SK-N-MC (cell line): ENCODE data around the gene ACSL3.

ENCODE experiments used
- DNase-seq: peaks from one replicate; pipeline ENCODE4 v3.0.0-alpha.2; 2011; ENCODE audit warnings: low read depth, low spot score
- H3K27ac ChIP-seq: fragments of 200-600 bp; sonication (generic); 2 replicates; pipeline ENCODE4 v1.5.1; 2016; ENCODE audit warnings: mixed run types
- H3K36me3 ChIP-seq: fragments of 200-600 bp; sonication (generic); 2 replicates; pipeline ENCODE4 v1.6.1; 2017; ENCODE audit warnings: antibody characterized with exemption, low read length, mixed read lengths; ENCODE audit not compliant: insufficient read depth
- H3K4me3 ChIP-seq: fragments of 200-600 bp; sonication (generic); 2 replicates; pipeline ENCODE4 v1.5.1; 2016
- H3K9ac ChIP-seq: fragments of 200-600 bp; sonication (generic); 2 replicates; pipeline ENCODE4 v1.8.0; 2017; ENCODE audit warnings: mixed run types, mixed read lengths; ENCODE audit not compliant: insufficient read length
- H3K9me3 ChIP-seq: fragments of 200-600 bp; sonication (generic); 2 replicates; pipeline ENCODE4 v1.6.1; 2017; ENCODE audit warnings: low read depth, mild to moderate bottlenecking, antibody characterized with exemption, low read length, moderate library complexity, mixed read lengths
- EZH2 ChIP-seq: fragments of 200-600 bp; sonication (generic); IDR thresholded peaks from one replicate; pipeline ENCODE4 v1.6.1; 2017; ENCODE audit warnings: antibody characterized with exemption
- FOXP2 ChIP-seq: optimal IDR thresholded peaks from 2 replicates; pipeline ENCODE3; 2011; ENCODE audit warnings: mild to moderate bottlenecking, moderate library complexity; ENCODE audit not compliant: insufficient read depth; ENCODE audit errors: extremely low read length, control extremely low read depth
- POLR2AphosphoS5 ChIP-seq: IDR thresholded peaks from 2 replicates; pipeline ENCODE4 v1.6.1; 2012; ENCODE audit warnings: mild to moderate bottlenecking, low read depth, low read length, borderline replicate concordance

Gene ACSL3

GRCh38 chr2:222872551-222872950, 11.7 kb downstream of the ACSL3 start:
- Histone ChIP-seq H3K4me3 (no peak overlapping the region), H3K9me3 (no peaks in the 10 kb centered on the region), H3K27ac (no peak overlapping the region), H3K9ac (no peak overlapping the region), H3K36me3 (no peaks in the 10 kb centered on the region)
- TF ChIP-seq EZH2 (no peak), POLR2AphosphoS5 (no peak), FOXP2 (no peak)
- no peak for DNase-seq

- Histone ChIP-seq H3K9ac (no peak overlapping the region), H3K27ac (no peak overlapping the region), H3K36me3 (no peaks in the 10 kb centered on the region), H3K9me3 (no peaks in the 10 kb centered on the region), H3K4me3 (no peak overlapping the region)
- no peak for DNase-seq
- TF ChIP-seq POLR2AphosphoS5 (no peak), EZH2 (no peak), FOXP2 (no peak)
Observed at GRCh38 chr2:222875482-222875881, 14.6 kb downstream of the ACSL3 start.

GRCh38 chr2:222876947-222877346, 16.1 kb downstream of the ACSL3 start:
- Histone ChIP-seq H3K9ac (no peak overlapping the region), H3K36me3 (peaks cover 2% of the 10 kb centered on the region; the same call in 1 of the 2 replicates), H3K9me3 (no peaks in the 10 kb centered on the region), H3K4me3 (no peak overlapping the region), H3K27ac (no peak overlapping the region)
- DNase-seq = no peak
- TF ChIP-seq FOXP2 (no peak), POLR2AphosphoS5 (no peak), EZH2 (no peak)

GRCh38 chr2:222877556-222878300, 16.9 kb downstream of the ACSL3 start:
- no peaks in the 10 kb centered on the region for H3K9me3 ChIP-seq
- no peak for DNase-seq
- no peak overlapping the region for H3K4me3 ChIP-seq
- H3K36me3 ChIP-seq = peaks cover 4% of the 10 kb centered on the region; the same call in 1 of the 2 replicates
- no peak overlapping the region for H3K27ac ChIP-seq
- TF ChIP-seq POLR2AphosphoS5 (no peak), EZH2 (no peak), FOXP2 (no peak)
- H3K9ac ChIP-seq = no peak overlapping the region

GRCh38 chr2:222878301-222878876, 17.6 kb downstream of the ACSL3 start:
- Histone ChIP-seq H3K9ac (no peak overlapping the region), H3K9me3 (no peaks in the 10 kb centered on the region), H3K4me3 (no peak overlapping the region), H3K36me3 (peaks cover 4% of the 10 kb centered on the region; the same call in 1 of the 2 replicates), H3K27ac (no peak overlapping the region)
- no peak for DNase-seq
- TF ChIP-seq POLR2AphosphoS5 (no peak), EZH2 (no peak), FOXP2 (no peak)

GRCh38 chr2:222878877-222879603, 18.2 kb downstream of the ACSL3 start:
- no peak overlapping the region for H3K27ac ChIP-seq
- H3K9me3 ChIP-seq = no peaks in the 10 kb centered on the region
- DNase-seq = no peak
- no peak overlapping the region for H3K9ac ChIP-seq
- H3K36me3 ChIP-seq = peaks cover 4% of the 10 kb centered on the region; the same call in 1 of the 2 replicates
- TF ChIP-seq POLR2AphosphoS5 (no peak), EZH2 (no peak), FOXP2 (no peak)
- H3K4me3 ChIP-seq = no peak overlapping the region

- DNase-seq = no peak
- no peak overlapping the region for H3K27ac ChIP-seq
- H3K9me3 ChIP-seq = no peaks in the 10 kb centered on the region
- no peak overlapping the region for H3K4me3 ChIP-seq
- no peak for TF ChIP-seq EZH2
- no peak for TF ChIP-seq FOXP2
- TF ChIP-seq POLR2AphosphoS5 = no peak
- H3K36me3 ChIP-seq = peaks cover 4% of the 10 kb centered on the region; the same call in 1 of the 2 replicates
- no peak overlapping the region for H3K9ac ChIP-seq
Observed at GRCh38 chr2:222879604-222879933, 18.7 kb downstream of the ACSL3 start.

- H3K27ac ChIP-seq = no peak overlapping the region
- no peak for DNase-seq
- no peak overlapping the region for H3K9ac ChIP-seq
- H3K36me3 ChIP-seq = peaks cover 4% of the 10 kb centered on the region; the same call in 1 of the 2 replicates
- TF ChIP-seq EZH2 = no peak
- no peaks in the 10 kb centered on the region for H3K9me3 ChIP-seq
- no peak overlapping the region for H3K4me3 ChIP-seq
Observed at GRCh38 chr2:222882484-222882928, 21.7 kb downstream of the ACSL3 start.

GRCh38 chr2:222883420-222883819, 22.6 kb downstream of the ACSL3 start:
- H3K27ac ChIP-seq = no peak overlapping the region
- TF ChIP-seq POLR2AphosphoS5 (no peak), FOXP2 (no peak), EZH2 (no peak)
- H3K9ac ChIP-seq = no peak overlapping the region

More at GRCh38 chr2:222883420-222883819, 22.6 kb downstream of the ACSL3 start:
- Histone ChIP-seq H3K4me3 (no peak overlapping the region), H3K36me3 (peaks cover 4% of the 10 kb centered on the region), H3K9me3 (no peaks in the 10 kb centered on the region)
- no peak for DNase-seq
